IMR-90 (cell line): ENCODE measurements around the gene DEPDC5. TPM values are rescaled to one million over a fixed set of nuclear protein-coding genes. Genes with fewer than 3 reads are reported as not detected.

ENCODE experiments used
- ATAC-seq: fragments of 200-7000 bp; cut with Tn5 transposase; 2 replicates; pipeline ENCODE4 v1.9.1; 2020; ENCODE audit warnings: low read depth, mild to moderate bottlenecking, moderate library complexity
- BruUV-seq: library from RNA; stranded (reverse); fragments of 400-500 nt; replicated peaks from 2 replicates; lab custom pipeline; 2021; lab: Mats Ljungman, UMichigan
- CTCF ChIA-PET: fragments of 300-600 bp; formaldehyde crosslinking; extraction: SDS; loops from one replicate; lab custom pipeline; 2021; ENCODE audit warnings: antibody characterized with exemption; lab: Yijun Ruan, JAX
- POLR2A ChIA-PET: fragments of 300-600 bp; sonication (Branson Sonifier 250); formaldehyde crosslinking; loops from one replicate; lab custom pipeline; 2022; ENCODE audit warnings: antibody characterized with exemption; ENCODE audit not compliant: unreplicated experiment; lab: Charles Lee
- DNase-seq: peaks from one replicate; pipeline ENCODE4 v3.0.0; 2013
- H2AFZ ChIP-seq: replicated peaks from 2 replicates; pipeline ENCODE3; 2013; ENCODE audit warnings: low read length, mild to moderate bottlenecking; ENCODE audit not compliant: poor library complexity
- H2AK5ac ChIP-seq: 2 replicates; pipeline ENCODE4 v1.6.1; 2013; ENCODE audit warnings: low read depth, low read length, inconsistent platforms
- H2AK9ac ChIP-seq: replicated peaks from 2 replicates; pipeline ENCODE3; 2013; ENCODE audit warnings: mild to moderate bottlenecking, low read depth, low read length, moderate library complexity; ENCODE audit not compliant: poor library complexity
- H2BK120ac ChIP-seq: 2 replicates; pipeline ENCODE4 v1.6.1; 2013; ENCODE audit warnings: low read depth, low read length, inconsistent platforms
- H2BK15ac ChIP-seq: 3 replicates; pipeline ENCODE4 v1.6.1; 2013; ENCODE audit warnings: low read depth, low read length, inconsistent platforms
- H2BK20ac ChIP-seq: 2 replicates; pipeline ENCODE4 v1.6.1; 2013; ENCODE audit warnings: low read depth, mild to moderate bottlenecking, inconsistent platforms, low read length, moderate library complexity
- H2BK5ac ChIP-seq: 2 replicates; pipeline ENCODE4 v1.6.1; 2013; ENCODE audit warnings: mild to moderate bottlenecking, low read depth, low read length, inconsistent platforms; ENCODE audit not compliant: poor library complexity, severe bottlenecking
- H3K14ac ChIP-seq: replicated peaks from 2 replicates; pipeline ENCODE4 v1.6.1; 2013; ENCODE audit warnings: low read depth, low read length, inconsistent platforms
- H3K18ac ChIP-seq: 2 replicates; pipeline ENCODE4 v1.6.1; 2013; ENCODE audit warnings: low read depth, low read length, control low read depth
- H3K23ac ChIP-seq: 2 replicates; pipeline ENCODE4 v1.6.1; 2013; ENCODE audit warnings: low read depth, low read length, inconsistent platforms
- H3K27ac ChIP-seq: 2 replicates; pipeline ENCODE4 v1.5.1; 2013; ENCODE audit warnings: mild to moderate bottlenecking, control low read depth, low read length; ENCODE audit not compliant: insufficient read depth
- H3K27me3 ChIP-seq: 2 replicates; pipeline ENCODE4 v1.6.1; 2013; ENCODE audit warnings: low read length; ENCODE audit not compliant: control insufficient read depth, insufficient read depth
- H3K36me3 ChIP-seq: 2 replicates; pipeline ENCODE4 v1.6.1; 2013; ENCODE audit warnings: low read length, mixed read lengths; ENCODE audit not compliant: control insufficient read depth, insufficient read depth
- H3K4ac ChIP-seq: 2 replicates; pipeline ENCODE4 v1.6.1; 2013; ENCODE audit warnings: low read depth, low read length, inconsistent platforms
- H3K4me1 ChIP-seq: 2 replicates; pipeline ENCODE4 v1.6.1; 2013; ENCODE audit warnings: low read length, mixed read lengths; ENCODE audit not compliant: control insufficient read depth, insufficient read depth
- H3K4me2 ChIP-seq: 2 replicates; pipeline ENCODE4 v1.6.1; 2013; ENCODE audit warnings: low read depth, mild to moderate bottlenecking, control low read depth, low read length, moderate library complexity
- H3K4me3 ChIP-seq: 2 replicates; pipeline ENCODE4 v1.5.1; 2013; ENCODE audit warnings: low read depth, mild to moderate bottlenecking, control low read depth, low read length, moderate library complexity; ENCODE audit not compliant: insufficient read depth
- H3K56ac ChIP-seq: 2 replicates; pipeline ENCODE4 v1.6.1; 2013; ENCODE audit warnings: low read length, inconsistent platforms; ENCODE audit not compliant: insufficient read depth; ENCODE audit errors: extremely low read depth
- H3K79me1 ChIP-seq, 2 experiments: 2 replicates each; pipeline ENCODE4 v1.6.1; 2013; ENCODE audit warnings: low read length in 2 of 2, inconsistent platforms in 1 of 2, low read depth in 1 of 2
- H3K9ac ChIP-seq: 2 replicates; pipeline ENCODE4 v1.6.1; 2013; ENCODE audit warnings: low read depth, low read length, control low read depth
- H3K9me1 ChIP-seq: 2 replicates; pipeline ENCODE4 v1.6.1; 2013; ENCODE audit warnings: low read length, inconsistent platforms; ENCODE audit not compliant: insufficient read depth
- H3K9me3 ChIP-seq: 2 replicates; pipeline ENCODE4 v1.6.1; 2013; ENCODE audit warnings: low read length; ENCODE audit not compliant: control insufficient read depth, insufficient read depth
- H4K20me1 ChIP-seq: 2 replicates; pipeline ENCODE4 v1.6.1; 2013; ENCODE audit warnings: low read length, inconsistent platforms; ENCODE audit not compliant: insufficient read depth
- H4K5ac ChIP-seq: 2 replicates; pipeline ENCODE4 v1.6.1; 2013; ENCODE audit warnings: mild to moderate bottlenecking, low read depth, low read length, control low read depth
- H4K8ac ChIP-seq, 2 experiments: 2 replicates each; pipeline ENCODE4 v1.6.1; 2013; ENCODE audit warnings: low read depth in 2 of 2, low read length in 2 of 2, control low read depth in 1 of 2, inconsistent platforms in 1 of 2
- H4K91ac ChIP-seq: 2 replicates; pipeline ENCODE4 v1.6.1; 2013; ENCODE audit warnings: low read depth, low read length, inconsistent platforms; ENCODE audit not compliant: insufficient read depth
- BHLHE40 ChIP-seq: fragments of 150-350 bp; IDR thresholded peaks from 2 replicates; pipeline ENCODE4 v1.6.1; 2016; ENCODE audit warnings: mild to moderate bottlenecking, low read depth, low read length
- CEBPB ChIP-seq: IDR thresholded peaks from 2 replicates; pipeline ENCODE4 v1.6.1; 2012; ENCODE audit warnings: low read depth, low read length, improper control_type of control experiment
- CHD1 ChIP-seq: IDR thresholded peaks from 2 replicates; pipeline ENCODE4 v1.6.1; 2012; ENCODE audit warnings: low read depth, low read length, improper control_type of control experiment
- FOS ChIP-seq: fragments of 150-350 bp; IDR thresholded peaks from 2 replicates; pipeline ENCODE4 v1.6.1; 2016; ENCODE audit warnings: low read depth, low read length
- MAFK ChIP-seq: IDR thresholded peaks from 2 replicates; pipeline ENCODE4 v1.6.1; 2012; ENCODE audit warnings: low read depth, low read length, improper control_type of control experiment
- MAZ ChIP-seq: IDR thresholded peaks from 2 replicates; pipeline ENCODE4 v1.6.1; 2012; ENCODE audit warnings: low read depth, mild to moderate bottlenecking, low read length, improper control_type of control experiment, moderate library complexity, borderline replicate concordance
- MXI1 ChIP-seq: IDR thresholded peaks from 2 replicates; pipeline ENCODE4 v1.6.1; 2012; ENCODE audit warnings: low read depth, mild to moderate bottlenecking, low read length, moderate library complexity, borderline replicate concordance
- NFE2L2 ChIP-seq: fragments of 150-350 bp; IDR thresholded peaks from 2 replicates; pipeline ENCODE4 v1.6.1; 2016; ENCODE audit warnings: low read depth, mild to moderate bottlenecking, low read length
- POLR2A ChIP-seq: IDR thresholded peaks from 2 replicates; pipeline ENCODE4 v1.6.1; 2012; ENCODE audit warnings: mild to moderate bottlenecking, low read depth, low read length
- RAD21 ChIP-seq: IDR thresholded peaks from 2 replicates; pipeline ENCODE4 v1.6.1; 2012; ENCODE audit warnings: low read length, improper control_type of control experiment
- RCOR1 ChIP-seq: IDR thresholded peaks from 2 replicates; pipeline ENCODE4 v1.6.1; 2012; ENCODE audit warnings: mild to moderate bottlenecking, low read length, improper control_type of control experiment; ENCODE audit not compliant: insufficient replicate concordance
- RFX5 ChIP-seq: IDR thresholded peaks from 2 replicates; pipeline ENCODE4 v1.8.0; 2012; ENCODE audit warnings: low read depth, mild to moderate bottlenecking, low read length, moderate library complexity
- SMC3 ChIP-seq: fragments of 150-350 bp; IDR thresholded peaks from 2 replicates; pipeline ENCODE4 v1.6.1; 2016; ENCODE audit warnings: low read depth, mild to moderate bottlenecking, antibody characterized with exemption, low read length, moderate library complexity
- WGBS, 2 experiments: methylation state at CpG; one replicate each; pipeline versions ENCODE4 v1.1.5 to v1.1.7; 2013; ENCODE audit warnings: missing lambda C conversion rate in 2 of 2; ENCODE audit not compliant: insufficient read length in 1 of 2; ENCODE audit errors: extremely low coverage in 2 of 2; 5-methylcytosine and 5-hydroxymethylcytosine counted together
- dilution Hi-C: fragments of 300-500 bp; cut with HindIII; formaldehyde crosslinking; loops from one replicate; pipeline ENCODE4 v1.14.3; 2018; ENCODE audit warnings: low sequenced_read_pairs; ENCODE audit not compliant: unreplicated experiment
- in situ Hi-C: fragments of 300-500 bp; cut with MboI; formaldehyde crosslinking; loops from 3 replicates; pipeline ENCODE4 v1.14.3; 2019; ENCODE audit warnings: low sequenced_read_pairs, inconsistent platforms, mixed read lengths
- intact Hi-C: fragments of 100-400 bp; cut with micrococcal nuclease; formaldehyde crosslinking; loops from 2 replicates; pipeline ENCODE4 v1.10.0; 2022
- polyA plus RNA-seq, 3 experiments: library from polyadenylated mRNA; depleted of rRNA; stranded (reverse); fragments of >200 nt; gene quantifications; 2 replicates each; pipeline ENCODE4 v1.2.3, GENCODE V29; 2012; ENCODE audit warnings: low replicate concordance in 1 of 3
- total RNA-seq: library from RNA; depleted of rRNA; stranded (reverse); fragments of >200 nt; gene quantifications from 2 replicates; pipeline ENCODE4 v1.2.3, GENCODE V29; 2012
- TF ChIP-seq, protein P1 (sequence below): conservative IDR thresholded peaks from 2 replicates; pipeline ENCODE4 v1.5.1; 2012; ENCODE audit warnings: mild to moderate bottlenecking, low read depth, low read length, improper control_type of control experiment
- TF ChIP-seq, protein P2 (sequence below): fragments of 150-350 bp; IDR thresholded peaks from 2 replicates; pipeline ENCODE4 v1.6.1; 2016; ENCODE audit warnings: low read depth, mild to moderate bottlenecking, low read length, moderate library complexity, borderline replicate concordance
- TF ChIP-seq, protein P3 (sequence below): fragments of 150-350 bp; IDR thresholded peaks from 2 replicates; pipeline ENCODE4 v1.6.1; 2017; ENCODE audit warnings: mild to moderate bottlenecking, antibody characterized with exemption, low read length, low read depth

Gene DEPDC5
- total and polyA plus RNA-seq, 2 of the 4 experiments (the other 2 are of a cell fraction): 6.6 to 12.9 TPM

DNA sequence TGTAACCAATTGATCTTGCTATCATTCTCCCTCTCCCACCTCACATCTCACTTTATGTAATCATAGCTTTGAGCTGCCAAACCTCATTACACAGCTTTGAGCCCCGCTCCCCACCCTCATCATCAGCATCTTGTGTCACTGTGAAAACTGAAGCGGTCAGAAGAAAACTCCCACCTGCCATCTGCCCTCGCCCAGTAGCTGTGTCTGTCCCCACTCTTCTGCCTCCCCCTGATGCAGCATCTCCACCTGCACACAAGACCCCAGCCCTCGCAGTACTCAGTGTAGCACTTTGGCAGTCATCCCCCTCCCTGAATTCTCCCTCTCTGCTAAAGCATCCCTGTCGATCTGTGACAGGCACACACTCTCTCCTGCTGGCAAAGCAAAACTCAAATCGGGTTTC lies 130.2 kb downstream of the DEPDC5 start:
- TF ChIP-seq SMC3: no peak
- TF ChIP-seq, protein P1, sequence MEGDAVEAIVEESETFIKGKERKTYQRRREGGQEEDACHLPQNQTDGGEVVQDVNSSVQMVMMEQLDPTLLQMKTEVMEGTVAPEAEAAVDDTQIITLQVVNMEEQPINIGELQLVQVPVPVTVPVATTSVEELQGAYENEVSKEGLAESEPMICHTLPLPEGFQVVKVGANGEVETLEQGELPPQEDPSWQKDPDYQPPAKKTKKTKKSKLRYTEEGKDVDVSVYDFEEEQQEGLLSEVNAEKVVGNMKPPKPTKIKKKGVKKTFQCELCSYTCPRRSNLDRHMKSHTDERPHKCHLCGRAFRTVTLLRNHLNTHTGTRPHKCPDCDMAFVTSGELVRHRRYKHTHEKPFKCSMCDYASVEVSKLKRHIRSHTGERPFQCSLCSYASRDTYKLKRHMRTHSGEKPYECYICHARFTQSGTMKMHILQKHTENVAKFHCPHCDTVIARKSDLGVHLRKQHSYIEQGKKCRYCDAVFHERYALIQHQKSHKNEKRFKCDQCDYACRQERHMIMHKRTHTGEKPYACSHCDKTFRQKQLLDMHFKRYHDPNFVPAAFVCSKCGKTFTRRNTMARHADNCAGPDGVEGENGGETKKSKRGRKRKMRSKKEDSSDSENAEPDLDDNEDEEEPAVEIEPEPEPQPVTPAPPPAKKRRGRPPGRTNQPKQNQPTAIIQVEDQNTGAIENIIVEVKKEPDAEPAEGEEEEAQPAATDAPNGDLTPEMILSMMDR: no peak
- TF ChIP-seq BHLHE40: no peak
- TF ChIP-seq RAD21: no peak
- no peak for TF ChIP-seq RFX5
- no peak for TF ChIP-seq NFE2L2
- TF ChIP-seq FOS: no peak
- no peak for TF ChIP-seq MAFK
- TF ChIP-seq, protein P2, sequence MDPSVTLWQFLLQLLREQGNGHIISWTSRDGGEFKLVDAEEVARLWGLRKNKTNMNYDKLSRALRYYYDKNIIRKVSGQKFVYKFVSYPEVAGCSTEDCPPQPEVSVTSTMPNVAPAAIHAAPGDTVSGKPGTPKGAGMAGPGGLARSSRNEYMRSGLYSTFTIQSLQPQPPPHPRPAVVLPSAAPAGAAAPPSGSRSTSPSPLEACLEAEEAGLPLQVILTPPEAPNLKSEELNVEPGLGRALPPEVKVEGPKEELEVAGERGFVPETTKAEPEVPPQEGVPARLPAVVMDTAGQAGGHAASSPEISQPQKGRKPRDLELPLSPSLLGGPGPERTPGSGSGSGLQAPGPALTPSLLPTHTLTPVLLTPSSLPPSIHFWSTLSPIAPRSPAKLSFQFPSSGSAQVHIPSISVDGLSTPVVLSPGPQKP: no peak
- TF ChIP-seq POLR2A: no peak
- TF ChIP-seq CHD1: no peak
- TF ChIP-seq MXI1: no peak
- no peak for TF ChIP-seq MAZ
- TF ChIP-seq, protein P3, sequence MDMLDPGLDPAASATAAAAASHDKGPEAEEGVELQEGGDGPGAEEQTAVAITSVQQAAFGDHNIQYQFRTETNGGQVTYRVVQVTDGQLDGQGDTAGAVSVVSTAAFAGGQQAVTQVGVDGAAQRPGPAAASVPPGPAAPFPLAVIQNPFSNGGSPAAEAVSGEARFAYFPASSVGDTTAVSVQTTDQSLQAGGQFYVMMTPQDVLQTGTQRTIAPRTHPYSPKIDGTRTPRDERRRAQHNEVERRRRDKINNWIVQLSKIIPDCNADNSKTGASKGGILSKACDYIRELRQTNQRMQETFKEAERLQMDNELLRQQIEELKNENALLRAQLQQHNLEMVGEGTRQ: no peak
- no peak for TF ChIP-seq RCOR1
- no peak for TF ChIP-seq CEBPB
- H2BK15ac ChIP-seq: no peak overlapping the region
- in situ Hi-C loops (no loop called here), intact Hi-C loops (no loop called here), dilution Hi-C loops (no loop called here)
- H3K36me3 ChIP-seq: peaks cover 9% of the 10 kb centered on the region
- no peak overlapping the region for H2BK120ac ChIP-seq
- no peak overlapping the region for H2BK5ac ChIP-seq
- 83% methylated on average over 6 of the region's 6 CpGs; no CpG with 5 or more reads in 1 of the 2 experiments for WGBS, 2 experiments
- H2AK5ac ChIP-seq: no peak overlapping the region
- H2BK20ac ChIP-seq: no peak overlapping the region
- H3K9me1 ChIP-seq: 0 out of 2 replicates have a peak, but pooled peaks cover 3% of the 10 kb centered on the region
- no peak overlapping the region for H3K4ac ChIP-seq
- H3K9ac ChIP-seq: no peak overlapping the region
- H2AFZ ChIP-seq: no peak overlapping the region
- ChIA-PET POLR2A (no interaction called here), CTCF (no interaction called here)
- no peak overlapping the region for H3K18ac ChIP-seq
- H4K8ac ChIP-seq: no peak overlapping the region
- no peaks in the 10 kb centered on the region for H3K27me3 ChIP-seq
- no peak for DNase-seq
- no peak overlapping the region for H3K56ac ChIP-seq
- H3K27ac ChIP-seq: no peak overlapping the region
- no peak for ATAC-seq
- H4K20me1 ChIP-seq: no peaks in the 10 kb centered on the region
- H3K4me2 ChIP-seq: no peak overlapping the region
- no peaks in the 10 kb centered on the region for H3K79me1 ChIP-seq
- no peak overlapping the region for H4K5ac ChIP-seq
- H3K9me3 ChIP-seq: no peaks in the 10 kb centered on the region
- no peak overlapping the region for H3K14ac ChIP-seq
- no peak overlapping the region for H4K91ac ChIP-seq
- H3K4me1 ChIP-seq: no peaks in the 10 kb centered on the region
- H3K23ac ChIP-seq: no peak overlapping the region
- no peak overlapping the region for H3K4me3 ChIP-seq
- no peak overlapping the region for H2AK9ac ChIP-seq
- BruUV-seq: no TSS peak
